Endothelial cell of umbilical vein (primary cell): ENCODE data around the gene RPP25L. TPM values are rescaled to one million over a fixed set of nuclear protein-coding genes. Genes with fewer than 3 reads are reported as not detected.

Experiments
- BruUV-seq: library from RNA; stranded (reverse); fragments of 400-500 nt; replicated peaks from 2 replicates; lab custom pipeline; 2021; lab: Mats Ljungman, UMichigan
- CTCF ChIA-PET: fragments of 300-600, 350-600 bp; sonication (Branson Sonifier 250); formaldehyde crosslinking; loops from one replicate; lab custom pipeline; 2021; ENCODE audit warnings: antibody characterized with exemption, inconsistent platforms; lab: Charles Lee
- POLR2A ChIA-PET: fragments of 300-600, 350-600 bp; sonication (Branson Sonifier 250); formaldehyde crosslinking; loops from one replicate; lab custom pipeline; 2021; ENCODE audit warnings: antibody characterized with exemption, inconsistent platforms; lab: Charles Lee
- DNase-seq: peaks from one replicate; pipeline ENCODE4 v3.0.0-alpha.2; 2011; ENCODE audit warnings: low read depth, low spot score
- FAIRE-seq: peaks from 2 replicates; lab custom pipeline; 2011; peaks lifted over from hg19 to GRCh38; lab: Jason Lieb, UNC
- H2AFZ ChIP-seq: 2 replicates; pipeline ENCODE4 v1.6.0; 2012; ENCODE audit warnings: low read depth, low read length, control low read depth, inconsistent platforms
- H3K27ac ChIP-seq: 2 replicates; pipeline ENCODE4 v1.5.1; 2011; ENCODE audit warnings: low read depth, mild to moderate bottlenecking, control low read depth, low read length, moderate library complexity; ENCODE audit not compliant: insufficient read depth
- H3K27me3 ChIP-seq, 2 experiments: 2 replicates each; pipeline versions ENCODE4 v1.6.0 to v1.6.1; 2011; ENCODE audit warnings: low read length in 2 of 2, mixed read lengths in 1 of 2; ENCODE audit not compliant: control insufficient read depth in 2 of 2, insufficient read depth in 2 of 2
- H3K36me3 ChIP-seq, 2 experiments: 2 replicates in 1 of 2; 3 replicates in 1 of 2; pipeline ENCODE4 v1.5.1; 2011; ENCODE audit warnings: low read length in 2 of 2, mild to moderate bottlenecking in 1 of 2, moderate library complexity in 1 of 2; ENCODE audit not compliant: control insufficient read depth in 2 of 2, insufficient read depth in 2 of 2; ENCODE audit errors: extremely low read depth in 1 of 2
- H3K4me1 ChIP-seq: 3 replicates; pipeline ENCODE4 v1.5.1; 2011; ENCODE audit warnings: mild to moderate bottlenecking, low read length; ENCODE audit not compliant: control insufficient read depth, insufficient read depth; ENCODE audit errors: extremely low read depth
- H3K4me2 ChIP-seq: 2 replicates; pipeline ENCODE4 v1.6.1; 2011; ENCODE audit warnings: low read length, control low read depth, mixed read lengths; ENCODE audit not compliant: insufficient read depth
- H3K4me3 ChIP-seq, 3 experiments: fragments of 200-600 bp in 1 of 3; sonication (generic), shearing (Covaris generic) in 1 of 3; replicated peaks in 1 of 3; 2 replicates each; pipeline ENCODE4 v1.5.1; 2011 to 2016; ENCODE audit warnings: control low read depth in 3 of 3, low read length in 3 of 3, mild to moderate bottlenecking in 2 of 3, inconsistent platforms in 1 of 3, low read depth in 1 of 3, moderate library complexity in 1 of 3; ENCODE audit not compliant: insufficient read depth in 1 of 3
- H3K79me2 ChIP-seq: 2 replicates; pipeline ENCODE4 v1.6.0; 2012; ENCODE audit warnings: low read length, inconsistent platforms; ENCODE audit not compliant: control insufficient read depth, insufficient read depth
- H3K9ac ChIP-seq: replicated peaks from 2 replicates; pipeline ENCODE3; 2011; ENCODE audit warnings: low read length, control low read depth; ENCODE audit not compliant: insufficient read depth; ENCODE audit errors: extremely low read depth
- H3K9me1 ChIP-seq: replicated peaks from 3 replicates; pipeline ENCODE4 v1.6.0; 2011; ENCODE audit warnings: mild to moderate bottlenecking, low read length; ENCODE audit not compliant: control insufficient read depth, insufficient read depth; ENCODE audit errors: extremely low read depth
- H3K9me3 ChIP-seq: replicated peaks from 2 replicates; pipeline ENCODE4 v1.5.1; 2012; ENCODE audit warnings: low read length, inconsistent platforms; ENCODE audit not compliant: control insufficient read depth, insufficient read depth
- H4K20me1 ChIP-seq: replicated peaks from 2 replicates; pipeline ENCODE3; 2011; ENCODE audit warnings: mild to moderate bottlenecking, low read length; ENCODE audit not compliant: control insufficient read depth, insufficient read depth; ENCODE audit errors: extremely low read depth
- EZH2 ChIP-seq: IDR thresholded peaks from 2 replicates; pipeline ENCODE4 v1.6.1; 2012; ENCODE audit warnings: borderline replicate concordance, low read depth, mild to moderate bottlenecking, moderate library complexity, low read length, inconsistent platforms; ENCODE audit not compliant: severe bottlenecking
- FOS ChIP-seq: IDR thresholded peaks from 2 replicates; pipeline ENCODE4 v1.6.1; 2011; ENCODE audit warnings: mild to moderate bottlenecking, low read length, moderate library complexity, borderline replicate concordance; ENCODE audit not compliant: insufficient read depth
- GATA2 ChIP-seq: IDR thresholded peaks from 2 replicates; pipeline ENCODE4 v1.7.0; 2011; ENCODE audit warnings: low read depth, mild to moderate bottlenecking, moderate library complexity, mixed read lengths, low read length; ENCODE audit not compliant: insufficient read length, insufficient read depth
- JUN ChIP-seq: IDR thresholded peaks from 2 replicates; pipeline ENCODE4 v1.6.1; 2011; ENCODE audit warnings: borderline replicate concordance, low read depth; ENCODE audit not compliant: insufficient read length, insufficient read depth
- MYC ChIP-seq: IDR thresholded peaks from one replicate; pipeline ENCODE4 v1.6.1; 2011; ENCODE audit warnings: mild to moderate bottlenecking, low read depth, low read length
- POLR2A ChIP-seq: IDR thresholded peaks from 2 replicates; pipeline ENCODE4 v1.6.1; 2012; ENCODE audit warnings: low read depth, mild to moderate bottlenecking, control low read depth, low read length
- POLR2AphosphoS5 ChIP-seq: IDR thresholded peaks from 2 replicates; pipeline ENCODE4 v1.6.1; 2012; ENCODE audit warnings: low read depth, mild to moderate bottlenecking, control low read depth, low read length, moderate library complexity; ENCODE audit not compliant: insufficient read depth
- dilution Hi-C: fragments of 300-500 bp; cut with MboI; formaldehyde crosslinking; loops from one replicate; pipeline ENCODE4 v1.15.0; 2019; ENCODE audit warnings: low sequenced_read_pairs; ENCODE audit not compliant: extremely low pct_ligation_motif_present
- intact Hi-C: fragments of 100-400 bp; cut with micrococcal nuclease; formaldehyde crosslinking; loops from one replicate; pipeline ENCODE4 v1.10.0; 2022
- polyA plus RNA-seq, 4 experiments: library from polyadenylated mRNA; depleted of rRNA in 3 of 4; stranded (reverse) in 3 of 4; unstranded in 1 of 4; fragments of >200 nt; gene quantifications; 2 replicates each; pipeline versions ENCODE4 v1.2.1 to v1.2.3, GENCODE V29; 2011 to 2012; ENCODE audit warnings: missing spikeins in 1 of 4
- total RNA-seq: library from RNA; stranded (reverse); gene quantifications from 2 replicates; pipeline ENCODE4 v1.2.3, GENCODE V29; 2021
- TF ChIP-seq, protein P1 (sequence below), 2 donors: IDR thresholded peaks; 1 replicate in 1 of 2; 2 replicates in 1 of 2; pipeline ENCODE4 v1.5.1; 2011; ENCODE audit warnings: low read length in 2 of 2, mild to moderate bottlenecking in 2 of 2, moderate library complexity in 2 of 2, control low read depth in 1 of 2, inconsistent platforms in 1 of 2, low read depth in 1 of 2; ENCODE audit not compliant: insufficient read depth in 1 of 2; ENCODE audit errors: extremely low read depth in 1 of 2
- TF ChIP-seq, protein P2 (sequence below): IDR thresholded peaks from 2 replicates; pipeline ENCODE4 v1.6.1; 2011; ENCODE audit not compliant: insufficient read depth, insufficient read length

RPP25L gene
- total and polyA plus RNA-seq, 2 donors (not counting 3 experiments of a cell fraction or from before 2014, with no cell fraction given) = 15.7 to 41.0 TPM

DNA sequence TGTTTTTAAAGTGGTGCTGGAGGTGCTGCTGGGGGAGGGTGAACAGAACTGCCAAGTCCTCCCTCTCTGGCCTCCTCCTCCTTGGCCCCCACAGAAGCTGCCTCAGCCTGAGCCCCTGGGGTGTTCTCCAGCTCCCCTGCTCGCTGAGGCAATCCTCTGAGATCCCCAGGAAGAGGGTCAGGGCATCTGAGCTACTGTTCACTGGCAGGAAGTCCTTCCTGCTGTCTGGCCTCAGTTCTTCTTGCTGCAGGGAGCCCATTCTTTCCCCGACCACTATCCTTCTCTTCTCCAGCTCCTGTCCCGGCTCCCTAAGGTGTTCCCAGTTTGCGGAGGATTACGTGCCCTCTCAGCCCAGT lies 32.1 kb downstream of the RPP25L start:
- H4K20me1 ChIP-seq = no peaks in the 10 kb centered on the region
- no peak overlapping the region for H3K4me2 ChIP-seq
- TF ChIP-seq FOS (no peak), POLR2A (no peak), POLR2AphosphoS5 (no peak), EZH2 (no peak), GATA2 (no peak), JUN (no peak), MYC (no peak)
- TF ChIP-seq, protein P1, sequence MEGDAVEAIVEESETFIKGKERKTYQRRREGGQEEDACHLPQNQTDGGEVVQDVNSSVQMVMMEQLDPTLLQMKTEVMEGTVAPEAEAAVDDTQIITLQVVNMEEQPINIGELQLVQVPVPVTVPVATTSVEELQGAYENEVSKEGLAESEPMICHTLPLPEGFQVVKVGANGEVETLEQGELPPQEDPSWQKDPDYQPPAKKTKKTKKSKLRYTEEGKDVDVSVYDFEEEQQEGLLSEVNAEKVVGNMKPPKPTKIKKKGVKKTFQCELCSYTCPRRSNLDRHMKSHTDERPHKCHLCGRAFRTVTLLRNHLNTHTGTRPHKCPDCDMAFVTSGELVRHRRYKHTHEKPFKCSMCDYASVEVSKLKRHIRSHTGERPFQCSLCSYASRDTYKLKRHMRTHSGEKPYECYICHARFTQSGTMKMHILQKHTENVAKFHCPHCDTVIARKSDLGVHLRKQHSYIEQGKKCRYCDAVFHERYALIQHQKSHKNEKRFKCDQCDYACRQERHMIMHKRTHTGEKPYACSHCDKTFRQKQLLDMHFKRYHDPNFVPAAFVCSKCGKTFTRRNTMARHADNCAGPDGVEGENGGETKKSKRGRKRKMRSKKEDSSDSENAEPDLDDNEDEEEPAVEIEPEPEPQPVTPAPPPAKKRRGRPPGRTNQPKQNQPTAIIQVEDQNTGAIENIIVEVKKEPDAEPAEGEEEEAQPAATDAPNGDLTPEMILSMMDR (IDR thresholded peaks at IDR 0.05; ENCODE audit: extremely low read depth in 1 of 2, insufficient read depth in 1 of 2, low read depth in 1 of 2, low read length in 2 of 2) = no peak
- TF ChIP-seq, protein P2, sequence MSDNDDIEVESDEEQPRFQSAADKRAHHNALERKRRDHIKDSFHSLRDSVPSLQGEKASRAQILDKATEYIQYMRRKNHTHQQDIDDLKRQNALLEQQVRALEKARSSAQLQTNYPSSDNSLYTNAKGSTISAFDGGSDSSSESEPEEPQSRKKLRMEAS = no peak
- DNase-seq (no peak), FAIRE-seq (no peak)
- no peak overlapping the region for H3K9ac ChIP-seq
- no peak overlapping the region for H2AFZ ChIP-seq
- intact Hi-C loops (no loop called here), dilution Hi-C loops (no loop called here)
- peaks cover 65 to 69% of the 10 kb centered on the region in 2 experiments for H3K27me3 ChIP-seq
- no peaks in the 10 kb centered on the region for H3K79me2 ChIP-seq
- POLR2A ChIA-PET = no interaction called here
- no peaks in the 10 kb centered on the region for H3K4me1 ChIP-seq
- CTCF ChIA-PET = interaction anchor here (0.9 to 8.5 kb wide), 7 partner anchors 12 to 176 kb away, joined by 3 to 106 read pairs (median 5); no protein-coding TSS in a partner anchor
- H3K9me1 ChIP-seq = no peaks in the 10 kb centered on the region
- no TSS peak for BruUV-seq
- no peaks in the 10 kb centered on the region for H3K36me3 ChIP-seq
- no peak overlapping the region for H3K4me3 ChIP-seq
- H3K27ac ChIP-seq = no peak overlapping the region
- no peaks in the 10 kb centered on the region for H3K9me3 ChIP-seq
